Left renal cortex interstitium (tissue), 4 donors: ENCODE results near the gene DVL2. TPM values are rescaled to one million over a fixed set of nuclear protein-coding genes. Genes with fewer than 3 reads are reported as not detected.

Experiments
- DNase-seq, 4 donors: peaks; one replicate each; pipeline ENCODE4 v3.0.0-alpha.2; 2013; ENCODE audit warnings: low read depth in 4 of 4, low spot score in 2 of 4, missing footprints in 1 of 4
- polyA plus RNA-seq, 4 donors: library from polyadenylated mRNA; unstranded; fragments of 120-200 nt; gene quantifications; one replicate each; pipeline ENCODE4 v1.2.1, GENCODE V29; 2013; ENCODE audit not compliant: insufficient read length in 4 of 4

The DVL2 gene
- polyA plus RNA-seq, 4 donors: 47.7 to 78.0 (median 62.9) TPM

DNA sequence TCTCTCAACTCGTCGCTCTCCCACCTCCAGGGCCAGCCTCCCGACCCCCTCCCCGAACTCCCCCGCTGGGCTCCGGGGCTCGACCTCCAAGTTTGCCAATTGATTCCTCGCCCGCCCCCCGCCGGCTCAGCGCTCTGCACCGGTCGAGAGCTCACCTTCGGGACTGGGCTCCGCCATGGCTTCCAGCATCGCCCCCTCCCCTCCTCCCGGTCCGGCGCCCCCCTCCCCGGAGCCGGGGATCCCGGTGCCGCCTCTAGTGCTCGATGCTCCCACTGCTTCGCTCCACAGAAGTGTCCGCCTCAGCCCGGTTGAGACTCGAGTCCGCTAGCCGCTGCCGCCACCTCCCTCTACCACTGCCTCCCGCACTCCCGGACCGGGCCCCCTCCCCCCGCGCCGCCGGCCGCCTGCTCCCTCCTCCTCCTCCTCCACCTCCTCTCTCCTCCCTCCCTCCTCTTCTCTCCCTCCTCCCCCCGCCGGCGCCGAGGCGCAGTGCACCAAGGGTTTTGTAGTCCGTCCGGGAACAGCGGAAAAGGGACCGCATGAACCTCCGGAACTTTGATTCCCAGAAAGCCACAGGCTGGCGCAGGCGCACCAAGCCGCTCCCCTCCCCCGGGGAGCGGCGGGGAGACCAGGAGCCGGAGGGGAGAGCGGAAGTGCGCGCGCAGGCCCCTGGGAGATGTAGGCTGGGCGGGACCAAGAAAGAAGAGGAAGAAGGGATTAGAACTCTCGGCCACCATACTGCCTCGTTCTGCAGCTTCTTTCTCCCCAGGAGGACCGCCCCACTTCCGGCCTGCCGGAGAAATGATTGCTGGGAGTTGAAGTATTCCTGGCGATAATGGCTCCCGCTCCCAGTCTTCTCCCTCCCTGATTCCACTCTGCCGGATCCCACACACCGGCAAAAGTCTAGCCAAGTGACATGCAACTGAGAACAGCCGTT lies 5.0 kb upstream of the DVL2 start, which contains the start of gene PHF23:
Gene PHF23 (minus strand): TSS at position 367 of the 937 bp plus-strand sequence. CDS start 178 bp downstream, at position 189.
- peak; percentile 94 to 99 (median 99) for DNase-seq

DNA sequence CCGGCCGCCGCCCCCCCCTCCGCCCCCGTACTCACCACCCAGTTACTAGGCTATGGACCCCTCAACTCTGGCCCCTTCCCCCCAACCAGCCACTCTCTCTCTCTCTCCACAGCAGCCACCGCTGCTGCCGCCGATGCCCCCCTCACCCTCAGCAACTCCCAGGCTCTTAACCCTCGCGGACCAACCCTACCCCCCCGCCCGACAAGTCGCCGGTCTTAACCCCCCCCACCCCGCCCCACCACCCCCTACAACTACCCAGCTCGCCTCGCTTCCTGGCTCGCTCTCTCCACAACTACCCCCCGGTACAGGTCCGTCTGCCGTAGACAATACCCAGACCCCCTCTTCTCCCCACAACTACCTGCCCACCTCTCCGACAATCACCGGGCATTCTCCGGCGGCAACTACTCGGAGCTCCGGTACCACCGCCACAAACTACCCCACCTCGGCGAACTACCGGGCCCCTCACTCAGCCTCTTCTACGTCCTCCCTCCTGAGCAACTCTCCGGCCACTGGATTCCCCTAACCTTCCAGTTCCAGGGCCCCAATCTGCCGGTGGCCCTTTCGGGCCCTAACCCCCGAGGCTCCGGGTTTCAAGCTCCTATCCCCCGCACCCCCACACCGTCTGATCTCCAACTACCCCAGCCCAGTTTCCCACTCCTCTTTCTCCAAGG lies 4.2 kb upstream of the DVL2 start:
- DNase-seq: no peak

DNA sequence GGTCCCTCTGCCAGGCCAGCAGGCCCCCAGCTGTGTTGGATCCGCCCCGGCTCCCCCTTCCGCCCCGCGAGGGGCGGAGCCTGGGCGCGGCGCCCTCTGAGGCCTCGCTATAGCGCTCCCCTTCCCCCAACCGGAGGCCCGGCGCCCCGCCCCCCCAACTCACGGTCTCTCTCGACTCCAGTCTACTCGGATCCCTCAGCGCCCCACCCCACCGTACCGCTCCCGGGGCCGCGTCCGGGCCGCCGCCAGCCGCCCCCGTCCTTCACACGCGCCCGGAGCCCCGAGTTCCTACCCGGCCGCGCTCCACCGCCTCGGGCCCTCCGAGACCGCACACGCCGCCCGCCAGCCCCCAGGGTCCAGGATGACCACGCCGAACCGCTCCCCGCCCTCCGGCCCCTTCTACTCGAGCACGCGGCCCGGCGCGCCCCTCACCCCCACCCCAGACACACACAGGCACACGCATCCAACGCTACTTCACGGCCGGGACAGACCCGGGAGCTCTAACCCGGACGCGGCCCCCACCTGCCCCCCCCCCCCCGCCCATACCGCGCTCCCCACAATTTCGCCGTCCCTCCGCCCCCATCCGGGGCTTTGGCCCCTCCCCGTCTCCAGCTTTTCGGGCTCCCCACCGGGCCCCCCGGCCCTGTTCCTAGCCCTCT lies 3.6 kb upstream of the DVL2 start:
- no peak for DNase-seq

DNA sequence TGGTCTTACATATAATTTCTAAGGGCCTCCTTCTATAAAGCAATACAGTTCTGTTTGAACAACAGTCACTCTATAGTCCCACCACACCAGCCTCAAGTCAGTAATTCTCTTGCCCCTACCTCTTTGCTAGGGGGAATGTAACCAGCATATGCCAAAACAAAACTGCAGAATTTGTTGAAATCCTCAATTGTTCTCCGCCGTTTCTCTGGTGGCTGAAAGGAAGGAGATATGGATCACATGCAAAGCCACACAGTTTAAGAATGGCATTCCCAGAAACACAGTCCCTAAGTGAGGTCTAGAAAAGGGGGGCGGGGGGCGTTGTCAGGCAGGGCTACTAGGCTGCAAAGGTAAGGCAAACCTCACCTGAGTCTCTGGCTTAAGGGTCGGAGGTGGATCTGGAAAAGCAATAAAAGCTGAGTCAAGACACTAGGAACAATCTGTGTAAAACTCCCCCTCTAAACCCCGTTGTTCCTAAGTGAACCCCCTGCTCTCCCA lies 3.0 kb upstream of the DVL2 start:
- no peak for DNase-seq

DNA sequence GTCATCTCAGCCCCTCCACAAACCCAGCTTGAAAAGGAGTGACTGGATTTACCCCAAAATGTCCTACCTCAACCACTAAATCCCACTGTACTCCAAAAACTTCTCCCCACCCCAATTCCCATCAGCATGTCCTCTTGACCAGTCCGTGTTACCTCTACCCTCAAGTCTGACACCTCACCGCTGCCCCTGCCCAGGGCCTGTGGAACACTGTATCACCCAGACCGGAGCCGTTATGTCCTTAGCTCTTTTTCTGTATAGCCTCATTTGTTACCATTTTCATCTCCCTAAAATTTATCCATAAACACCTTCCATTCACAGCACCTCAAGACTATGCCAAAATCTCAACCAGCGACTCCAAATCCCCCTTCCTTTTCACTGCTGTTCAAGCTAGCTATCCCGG lies 2.5 kb upstream of the DVL2 start:
- DNase-seq: no peak

DNA sequence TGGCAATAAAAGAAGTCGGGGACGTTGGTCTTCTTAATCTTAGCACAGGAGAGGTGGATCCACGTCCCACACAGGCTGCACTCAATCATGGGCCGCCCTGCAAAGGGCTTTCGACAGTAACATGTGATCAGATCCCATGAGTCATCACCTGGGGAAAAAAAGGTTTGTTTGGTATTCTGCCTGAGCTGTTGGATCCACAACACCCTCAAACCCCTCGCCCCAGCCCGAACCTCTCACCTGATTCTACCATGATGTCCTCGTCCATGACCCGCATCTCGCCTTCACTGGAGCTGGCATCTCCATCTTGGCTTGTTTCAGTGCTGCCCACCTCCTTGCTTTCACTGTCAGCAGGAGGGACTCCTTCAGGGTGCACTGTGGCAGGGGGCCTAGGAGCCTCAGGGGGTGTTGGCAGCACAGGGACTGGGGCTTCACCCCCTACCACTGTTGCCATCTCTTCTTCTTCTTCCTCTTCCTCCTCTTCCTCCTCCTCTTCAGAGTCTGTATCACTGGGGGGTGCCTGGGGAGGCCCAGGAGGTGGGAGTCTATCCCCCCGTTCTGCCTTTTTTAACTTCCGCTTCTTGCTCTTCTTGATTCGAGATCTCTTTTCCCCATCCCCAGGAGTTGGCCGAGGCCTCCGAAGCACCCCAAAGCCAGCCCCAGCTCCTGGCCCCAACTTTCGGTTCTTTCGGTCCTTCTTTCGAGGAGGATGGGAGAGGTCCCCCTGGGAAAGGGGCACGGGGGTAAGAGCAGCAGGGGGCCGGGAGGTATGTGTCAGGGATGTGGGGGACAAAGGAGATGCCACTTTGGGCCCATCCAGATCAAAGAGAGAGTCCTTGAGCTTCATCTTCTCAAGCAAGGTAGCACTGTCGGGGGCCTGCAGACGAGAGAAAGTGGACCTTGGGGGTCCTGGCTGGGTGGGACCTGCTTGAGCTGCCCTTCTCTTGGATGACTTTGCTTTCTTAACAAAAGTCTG lies 1.7 kb upstream of the DVL2 start:
- no peak for DNase-seq

DNA sequence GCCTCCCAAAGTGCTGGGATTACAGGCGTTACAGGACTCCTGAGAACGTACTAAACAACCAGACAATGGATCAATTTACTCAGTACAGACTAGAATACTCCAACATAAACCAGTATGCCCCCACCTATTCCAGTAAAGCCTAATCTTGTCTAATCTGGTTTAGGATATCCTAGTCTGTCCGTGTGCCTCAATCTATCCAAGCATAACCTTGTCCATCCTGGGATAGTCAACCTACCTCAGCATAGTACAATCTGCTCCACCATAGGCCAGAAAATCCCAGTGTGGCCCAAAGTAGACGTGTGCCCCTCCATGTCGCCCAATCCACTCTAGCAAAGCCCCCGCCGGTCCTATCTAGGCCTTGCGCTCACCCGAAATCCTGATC lies 625 bp downstream of the DVL2 start:
- DNase-seq: no peak

DNA sequence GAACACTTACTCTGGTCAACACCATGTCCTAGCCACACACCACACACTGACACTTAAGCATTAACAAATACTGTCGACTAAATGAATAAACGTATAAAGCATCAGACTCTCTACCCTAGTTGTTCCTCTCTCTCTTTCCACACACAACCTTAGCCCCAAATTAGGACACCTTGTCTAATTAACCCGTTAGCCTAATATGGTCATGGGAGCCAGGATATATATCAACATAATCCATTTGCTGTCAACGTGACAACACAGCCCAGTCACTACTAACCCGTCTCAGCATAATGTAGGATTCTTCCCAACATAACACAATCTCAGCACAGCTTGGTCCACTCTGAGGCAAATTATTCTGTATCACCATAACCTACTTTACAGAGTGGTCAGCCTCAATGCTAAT lies 2.2 kb downstream of the DVL2 start:
- DNase-seq: no peak

DNA sequence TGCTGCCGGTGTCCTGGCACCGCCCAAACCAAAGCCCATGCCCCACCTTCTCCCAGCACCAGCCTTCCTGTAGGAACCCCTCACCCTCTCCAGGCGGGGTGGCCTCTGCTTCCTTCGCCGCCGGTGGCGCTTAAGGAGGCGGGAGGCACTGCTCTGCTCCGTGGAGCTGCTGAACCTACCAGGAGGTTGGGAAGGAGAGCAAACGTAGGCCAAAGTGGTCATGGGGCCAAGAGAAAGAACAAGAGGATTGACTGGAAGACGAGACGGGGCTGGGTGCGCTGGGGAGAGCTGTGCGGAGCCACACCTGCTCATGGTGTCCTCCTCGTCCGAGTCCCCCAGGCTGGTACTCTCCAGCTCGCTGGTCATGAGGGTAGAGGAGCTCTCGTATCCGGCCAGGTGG lies 4.8 kb downstream of the DVL2 start:
- DNase-seq: no peak

DNA sequence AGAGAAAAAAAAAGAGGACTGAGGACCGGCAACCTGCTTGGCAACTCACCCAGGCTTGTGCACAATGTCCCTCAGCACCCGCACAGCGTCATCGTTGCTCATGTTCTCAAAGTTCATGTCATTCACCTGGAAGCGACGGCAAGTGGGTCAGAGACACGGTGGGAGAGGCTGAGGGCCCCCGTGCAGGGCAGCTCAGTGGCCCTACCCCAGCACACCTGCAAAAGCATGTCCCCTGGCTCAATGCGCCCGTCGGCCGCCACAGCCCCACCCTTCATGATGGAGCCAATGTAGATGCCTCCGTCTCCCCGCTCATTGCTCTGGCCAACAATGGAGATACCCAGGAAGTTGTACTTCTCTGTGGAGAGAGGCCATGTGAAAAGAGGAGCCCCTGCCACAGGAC lies 5.4 kb downstream of the DVL2 start:
- no peak for DNase-seq

DNA sequence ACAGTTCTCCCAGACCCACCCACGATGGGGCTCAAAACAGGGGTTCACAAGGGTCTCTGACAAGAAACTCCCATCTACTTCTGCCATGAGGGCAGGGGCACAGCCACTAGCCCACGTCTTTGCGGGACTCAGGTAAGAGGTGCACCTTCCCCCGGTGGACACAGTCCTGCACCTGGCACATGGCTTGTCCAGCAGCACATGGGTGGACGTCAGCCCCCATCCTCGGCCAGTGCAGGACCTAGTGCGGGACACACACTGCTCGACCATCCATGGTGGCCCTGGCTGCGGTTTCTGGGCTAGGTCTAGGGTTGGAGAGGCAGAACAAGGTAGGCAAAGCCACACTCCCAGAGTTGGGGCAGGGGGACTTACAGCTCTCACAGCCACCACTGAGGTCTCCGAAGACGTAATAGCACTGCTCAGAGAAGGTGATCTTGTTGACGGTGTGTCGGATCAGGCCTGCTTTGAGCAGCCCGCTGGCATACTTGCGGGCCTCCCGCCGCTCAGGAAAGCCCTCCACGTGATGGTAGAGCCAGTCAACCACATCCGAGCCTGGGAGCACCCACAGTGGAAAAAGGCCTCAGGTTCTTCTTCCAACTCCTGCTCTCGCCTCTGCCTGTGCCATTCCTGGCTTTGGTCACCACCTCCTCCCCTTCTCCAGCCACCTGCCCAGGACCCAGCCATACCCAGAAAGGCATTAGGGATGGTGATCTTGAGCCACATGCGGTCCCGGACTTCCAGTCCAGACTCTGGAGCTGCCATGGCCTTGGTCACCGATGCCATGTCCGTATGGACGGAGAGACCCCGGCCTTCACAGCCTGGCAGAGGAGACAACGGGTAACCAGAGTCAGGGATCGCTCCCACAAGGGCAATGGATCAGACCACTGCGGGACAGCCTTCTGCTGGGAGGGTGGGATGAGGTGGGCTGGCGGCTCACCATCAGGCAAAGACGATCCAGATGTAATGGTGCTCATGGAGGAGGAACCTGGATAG lies 7.3 kb downstream of the DVL2 start:
- no peak for DNase-seq

DNA sequence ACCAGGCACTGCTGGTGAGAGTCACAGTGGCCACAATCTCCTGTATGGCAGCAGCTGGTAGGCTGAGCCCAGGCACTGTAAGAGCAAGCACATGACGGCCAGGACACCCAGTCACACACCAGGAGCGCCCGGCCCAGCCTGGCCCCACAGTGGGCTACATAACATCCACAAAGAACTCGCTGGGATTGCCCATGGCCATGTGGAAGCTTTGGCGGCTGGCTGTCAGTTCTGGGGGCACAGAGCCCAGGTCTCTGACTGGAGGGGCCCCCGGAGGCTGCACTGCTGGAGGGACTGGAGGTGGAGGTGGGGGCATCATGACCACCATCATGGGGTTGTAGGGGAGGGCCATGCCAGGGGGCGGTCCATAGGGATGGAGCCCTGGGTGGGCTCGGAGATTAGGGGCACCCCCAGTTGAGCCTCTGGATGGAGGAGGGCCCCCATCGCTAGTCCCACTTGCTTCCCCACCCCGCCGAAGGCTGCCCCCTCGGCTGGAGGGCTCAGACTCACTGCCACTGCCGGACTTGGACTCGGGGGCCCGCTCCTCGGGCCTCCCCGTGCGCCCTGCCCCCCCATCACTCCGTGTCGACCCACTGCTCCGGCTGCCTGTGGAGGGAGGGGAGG lies 8.5 kb downstream of the DVL2 start:
- no peak for DNase-seq

DNA sequence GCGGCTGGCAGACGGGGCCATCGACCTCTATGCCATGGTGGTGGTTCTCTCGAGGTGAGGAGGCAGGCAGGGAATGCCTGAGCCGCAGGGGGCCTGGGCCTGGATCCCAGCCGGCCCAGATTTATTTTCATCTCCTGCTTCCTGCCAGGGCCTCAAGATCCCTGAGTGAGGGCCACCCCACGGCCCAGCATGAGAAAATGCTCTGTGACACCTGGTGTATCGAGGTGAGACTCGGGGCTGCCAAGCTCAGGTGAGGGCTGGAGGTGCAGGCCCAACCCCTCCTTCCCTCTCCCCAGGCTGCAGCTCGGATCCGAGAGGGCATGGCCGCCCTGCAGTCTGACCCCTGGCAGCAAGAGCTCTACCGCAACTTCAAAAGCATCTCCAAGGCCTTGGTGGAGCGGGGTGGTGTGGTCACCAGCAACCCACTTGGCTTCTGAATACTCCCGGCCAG lies 9.6 kb downstream of the DVL2 start:
- DNase-seq: no peak

DNA sequence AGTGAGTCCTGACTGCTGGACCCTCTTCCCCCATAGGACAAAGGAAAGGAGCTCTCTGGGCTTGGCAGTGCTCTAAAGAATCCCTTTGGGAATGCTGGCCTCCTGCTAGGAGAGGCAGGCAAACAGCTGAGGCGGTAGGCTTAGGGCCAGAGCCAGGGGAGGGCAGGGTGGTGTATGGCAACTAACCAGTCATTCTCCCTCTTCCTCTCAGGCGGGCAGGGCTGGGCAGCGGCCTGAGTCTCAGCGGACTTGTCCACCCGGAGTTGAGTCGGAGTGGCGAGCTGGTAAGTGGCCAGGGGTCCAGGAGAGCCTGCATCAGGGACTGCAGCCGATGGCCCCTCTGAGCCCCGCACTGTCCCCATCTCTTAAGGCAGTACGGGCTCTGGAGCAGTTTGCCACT lies 10.2 kb downstream of the DVL2 start:
- no peak for DNase-seq

DNA sequence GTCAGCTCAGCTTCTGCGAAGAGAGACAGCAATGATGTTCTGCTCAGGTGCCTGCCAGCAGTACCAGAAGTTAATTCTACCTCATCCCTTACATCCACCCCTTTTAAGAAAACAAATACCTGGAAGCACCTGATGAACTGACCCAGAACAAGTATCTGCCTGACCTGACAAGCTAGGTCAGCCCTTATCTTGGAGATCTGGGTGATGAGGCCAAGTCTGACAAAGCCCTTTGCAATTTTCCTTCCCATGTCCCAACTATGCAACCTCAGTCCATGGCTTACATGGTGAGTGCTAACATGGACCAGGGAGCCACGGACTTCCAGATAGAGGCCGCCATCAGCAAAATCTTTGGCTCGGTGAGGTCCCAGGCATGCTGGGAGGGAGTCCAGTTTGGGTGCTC lies 10.9 kb downstream of the DVL2 start:
- no peak for DNase-seq

DNA sequence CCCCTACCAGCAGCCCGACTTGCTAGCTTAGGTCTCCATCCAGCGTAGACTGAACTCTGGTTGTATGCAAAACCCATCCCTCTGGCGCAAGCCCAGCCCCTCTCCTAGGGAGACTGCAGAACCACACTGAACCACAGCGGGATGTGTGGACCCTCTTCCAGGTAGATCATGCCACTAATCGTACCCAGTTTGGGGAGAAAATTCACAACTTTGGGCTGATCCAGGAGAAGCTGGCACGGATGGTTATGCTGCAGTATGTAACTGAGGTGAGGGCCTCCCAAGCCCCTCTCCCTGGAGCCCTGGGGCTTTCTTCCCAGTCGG lies 11.4 kb downstream of the DVL2 start:
- DNase-seq: no peak

DNA sequence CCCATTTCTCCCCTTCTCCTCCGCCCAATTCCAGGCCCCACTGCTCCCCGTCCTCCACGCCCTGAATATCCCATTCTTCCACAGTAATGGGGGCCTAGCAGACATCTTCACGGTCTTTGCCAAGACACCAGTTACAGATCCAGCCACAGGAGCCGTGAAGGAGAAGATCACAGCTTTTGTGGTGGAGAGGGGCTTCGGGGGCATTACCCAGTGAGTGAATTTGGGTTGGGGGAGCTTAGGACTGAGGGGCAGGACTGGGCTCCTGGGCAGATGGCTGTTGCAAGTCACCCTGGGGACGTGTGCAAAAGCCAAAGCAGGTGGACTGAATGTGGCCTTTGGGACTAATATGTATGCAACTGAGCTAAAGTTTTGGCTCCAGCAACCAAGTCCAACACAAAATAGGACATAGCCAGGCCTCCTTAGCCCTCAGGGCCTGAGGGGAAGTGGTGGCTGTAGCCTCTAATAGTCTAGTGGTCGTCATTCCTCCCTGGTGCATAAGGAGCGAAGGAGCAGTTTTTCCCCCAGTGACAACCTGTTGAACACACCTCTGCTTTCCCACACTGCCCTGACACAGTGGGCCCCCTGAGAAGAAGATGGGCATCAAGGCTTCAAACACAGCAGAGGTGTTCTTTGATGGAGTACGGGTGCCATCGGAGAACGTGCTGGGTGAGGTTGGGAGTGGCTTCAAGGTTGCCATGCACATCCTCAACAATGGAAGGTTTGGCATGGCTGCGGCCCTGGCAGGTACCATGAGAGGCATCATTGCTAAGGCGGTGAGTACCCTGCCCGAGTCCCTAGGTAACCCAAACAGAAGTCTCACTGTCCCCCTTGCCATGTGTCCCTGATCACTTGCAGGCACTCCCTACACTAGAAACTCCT lies 12.0 kb downstream of the DVL2 start:
- no peak for DNase-seq
